Peyer's patch (tissue), 4 donors: ENCODE measurements around the gene COL7A1. TPM values are rescaled to one million over a fixed set of nuclear protein-coding genes. Genes with fewer than 3 reads are reported as not detected.

ENCODE experiments used
- DNase-seq, 3 donors: peaks; one replicate each; pipeline ENCODE4 v3.0.0-alpha.2; 2017 to 2019
- H3K27ac ChIP-seq, 4 donors: fragments of 200-600 bp; sonication (generic); one replicate each; pipeline ENCODE4 v1.5.1; 2016 to 2019
- H3K27me3 ChIP-seq, 2 donors: fragments of 200-600 bp; sonication (generic); one replicate each; pipeline ENCODE4 v1.5.1; 2019
- H3K36me3 ChIP-seq, 3 donors: fragments of 200-600 bp; sonication (generic); one replicate each; pipeline ENCODE4 v1.5.1; 2016 to 2019
- H3K4me1 ChIP-seq, 4 donors: fragments of 200-600 bp; sonication (generic); one replicate each; pipeline ENCODE4 v1.5.1; 2016 to 2019
- H3K4me3 ChIP-seq, 4 donors: fragments of 200-600 bp; sonication (generic); 1 replicate in 3 of 4; 2 replicates in 1 of 4; pipeline ENCODE4 v1.5.1; 2016 to 2019; ENCODE audit warnings: mild to moderate bottlenecking in 1 of 4
- H3K9me3 ChIP-seq, 4 donors: fragments of 200-600 bp; sonication (generic); one replicate each; pipeline ENCODE4 v1.5.1; 2016 to 2019; ENCODE audit warnings: mild to moderate bottlenecking in 1 of 4
- POLR2A ChIP-seq, 2 donors: fragments of 450-650 bp; IDR thresholded peaks; one replicate each; pipeline ENCODE4 v1.5.1; 2017; ENCODE audit warnings: antibody characterized with exemption in 2 of 2, mild to moderate bottlenecking in 2 of 2, moderate library complexity in 2 of 2
- total RNA-seq, 4 donors: library from RNA; depleted of rRNA; stranded (reverse); fragments of >200 nt; gene quantifications; one replicate each; pipeline ENCODE4 v1.1.0, GENCODE V29; 2016
- TF ChIP-seq, protein P1 (sequence below), 6 experiments: fragments of 450-650 bp in 4 of 6; fragments of 200-600 bp in 2 of 6; sonication (generic) in 1 of 6; IDR thresholded peaks; one replicate each; pipeline ENCODE4 v1.5.1; 2017 to 2019; ENCODE audit warnings: antibody characterized with exemption in 6 of 6, mild to moderate bottlenecking in 3 of 6, moderate library complexity in 1 of 6

The COL7A1 gene
- total RNA-seq, 4 donors from 2014 or later, result 7.5 to 101 (median 21.7) TPM

DNA sequence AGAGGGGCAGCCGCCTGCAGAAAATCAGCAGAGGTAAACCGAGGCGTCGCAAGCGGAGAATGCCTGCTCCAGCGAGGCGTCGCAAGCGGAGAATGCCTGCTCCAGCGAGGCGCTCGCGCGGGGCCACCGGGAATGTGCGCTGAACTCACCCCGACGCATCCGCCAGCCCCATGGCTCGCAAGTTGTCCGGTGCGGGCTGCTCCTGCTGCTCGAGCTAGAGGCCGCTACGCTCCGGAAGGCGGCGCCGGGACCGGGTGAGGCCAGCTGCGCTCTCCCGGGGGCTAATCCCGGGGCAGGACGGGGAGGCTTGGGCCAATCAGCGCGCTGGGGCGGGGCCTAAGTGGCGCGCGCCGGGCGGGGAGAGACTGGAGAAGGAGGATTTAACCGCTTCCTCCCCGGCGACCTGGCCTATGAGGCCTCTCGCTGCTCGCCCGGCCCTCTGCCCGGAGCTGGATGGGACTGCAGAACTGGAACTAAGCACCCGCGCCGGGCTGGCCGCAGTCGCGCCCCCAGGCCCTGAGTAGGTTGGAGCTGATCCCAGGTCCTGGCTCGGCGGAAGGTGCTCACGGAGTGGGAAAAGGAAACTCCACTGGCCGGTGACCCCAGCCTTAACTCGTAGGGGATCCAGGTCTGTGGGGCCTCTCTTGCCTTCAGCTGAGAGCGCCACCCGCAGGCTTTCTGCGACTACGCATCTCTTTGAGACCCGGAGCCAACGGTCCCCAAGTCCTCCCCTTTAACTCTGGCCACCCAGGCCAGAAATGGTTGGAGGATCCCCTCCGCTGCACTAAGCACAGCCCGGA, 40.3 kb upstream of the COL7A1 start, which contains the start of gene SLC26A6:
Gene SLC26A6 (minus strand): TSS at position 240 of the 800 bp plus-strand sequence. CDS start 68 bp downstream, at position 172.
- Histone ChIP-seq H3K9me3 (no peaks in the 10 kb centered on the region), H3K4me3 (peak within 1 kb of the TSS; percentile 76 to 90 (median 86)), H3K36me3 (peaks cover 0 to 25% (median 0%) of the 10 kb centered on the region in 3 donors), H3K4me1 (peaks cover 0 to 22% (median 4%) of the 10 kb centered on the region in 4 donors), H3K27me3 (no peaks in the 10 kb centered on the region), H3K27ac (peak within 1 kb of the TSS; percentile 67 to 84 (median 74))
- DNase-seq, result peak; percentile 94 to 99 (median 98)
- TF ChIP-seq, protein P1, sequence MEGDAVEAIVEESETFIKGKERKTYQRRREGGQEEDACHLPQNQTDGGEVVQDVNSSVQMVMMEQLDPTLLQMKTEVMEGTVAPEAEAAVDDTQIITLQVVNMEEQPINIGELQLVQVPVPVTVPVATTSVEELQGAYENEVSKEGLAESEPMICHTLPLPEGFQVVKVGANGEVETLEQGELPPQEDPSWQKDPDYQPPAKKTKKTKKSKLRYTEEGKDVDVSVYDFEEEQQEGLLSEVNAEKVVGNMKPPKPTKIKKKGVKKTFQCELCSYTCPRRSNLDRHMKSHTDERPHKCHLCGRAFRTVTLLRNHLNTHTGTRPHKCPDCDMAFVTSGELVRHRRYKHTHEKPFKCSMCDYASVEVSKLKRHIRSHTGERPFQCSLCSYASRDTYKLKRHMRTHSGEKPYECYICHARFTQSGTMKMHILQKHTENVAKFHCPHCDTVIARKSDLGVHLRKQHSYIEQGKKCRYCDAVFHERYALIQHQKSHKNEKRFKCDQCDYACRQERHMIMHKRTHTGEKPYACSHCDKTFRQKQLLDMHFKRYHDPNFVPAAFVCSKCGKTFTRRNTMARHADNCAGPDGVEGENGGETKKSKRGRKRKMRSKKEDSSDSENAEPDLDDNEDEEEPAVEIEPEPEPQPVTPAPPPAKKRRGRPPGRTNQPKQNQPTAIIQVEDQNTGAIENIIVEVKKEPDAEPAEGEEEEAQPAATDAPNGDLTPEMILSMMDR (IDR thresholded peaks at IDR 0.05), result peak in 4 of 6 experiments; percentile 31 to 76 (median 68)
- peak; percentile 63 to 66 for TF ChIP-seq POLR2A (IDR thresholded peaks at IDR 0.05)

DNA sequence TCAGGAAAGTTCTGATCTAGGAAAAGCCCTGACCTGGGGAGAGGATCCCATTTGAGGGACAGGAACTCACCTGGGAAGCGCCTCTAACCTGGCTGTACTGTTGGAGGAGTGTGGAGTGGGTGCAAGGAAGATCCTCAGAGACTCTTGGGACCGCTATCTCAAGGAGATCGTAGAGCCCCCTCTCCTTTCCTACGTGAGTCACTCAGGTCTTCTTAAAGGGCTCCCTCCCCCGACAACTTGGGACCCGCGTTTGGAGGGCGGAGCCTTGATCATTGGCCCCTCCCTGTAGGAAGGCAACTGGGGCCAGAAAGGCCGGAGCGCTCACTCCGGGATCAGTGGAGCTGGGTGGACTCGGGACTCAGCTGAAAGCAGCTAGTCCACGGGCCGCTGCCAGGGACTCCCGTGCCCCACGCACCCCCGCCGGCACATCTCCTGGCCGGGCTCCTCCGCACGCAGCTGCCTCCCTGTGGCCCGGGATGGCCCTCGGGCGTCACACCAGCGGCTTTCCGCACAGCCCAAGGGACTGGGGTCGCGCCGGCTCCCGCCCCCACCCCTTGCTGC, 39.6 kb upstream of the COL7A1 start:
- Histone ChIP-seq H3K36me3 (peaks cover 0 to 32% (median 0%) of the 10 kb centered on the region in 3 donors), H3K4me1 (peaks cover 0 to 22% (median 4%) of the 10 kb centered on the region in 4 donors), H3K9me3 (no peaks in the 10 kb centered on the region), H3K27ac (peak overlapping the region; percentile 67 to 84 (median 74)), H3K27me3 (no peaks in the 10 kb centered on the region), H3K4me3 (peak overlapping the region; percentile 76 to 90 (median 86))
- peak; percentile 31 to 77 (median 77) for DNase-seq
- TF ChIP-seq, protein P1 (IDR thresholded peaks at IDR 0.05), result no peak
- TF ChIP-seq POLR2A (IDR thresholded peaks at IDR 0.05), result no peak

DNA sequence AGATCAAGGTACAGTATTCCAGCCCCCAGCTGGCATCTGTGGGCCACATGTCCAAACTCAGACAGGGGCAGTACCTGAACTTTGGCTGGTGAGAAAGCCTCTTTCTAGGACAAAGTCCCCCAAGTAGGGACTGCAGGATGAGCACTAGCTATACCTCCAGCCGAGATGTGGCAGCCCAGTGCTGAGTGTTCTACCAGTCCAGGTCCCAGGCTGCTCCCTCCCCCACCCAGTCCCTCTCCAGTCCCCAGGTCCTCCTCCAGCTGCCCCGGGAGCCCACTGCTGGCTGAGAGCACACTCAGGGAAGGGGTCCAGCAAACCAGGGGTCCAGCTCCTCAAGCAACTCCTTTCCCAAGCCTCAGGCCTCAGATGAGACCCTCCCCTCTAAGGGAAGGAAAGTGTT, 38.6 kb upstream of the COL7A1 start:
- H3K27me3 ChIP-seq, result no peaks in the 10 kb centered on the region
- peak overlapping the region in 2 of 4 donors; percentile 76 to 83 for H3K4me3 ChIP-seq
- H3K27ac ChIP-seq, result no peak overlapping the region
- no peak for DNase-seq
- no peaks in the 10 kb centered on the region for H3K9me3 ChIP-seq
- peaks cover 0 to 22% (median 4%) of the 10 kb centered on the region in 4 donors for H3K4me1 ChIP-seq
- H3K36me3 ChIP-seq, result peaks cover 0 to 42% (median 0%) of the 10 kb centered on the region in 3 donors
- TF ChIP-seq POLR2A (IDR thresholded peaks at IDR 0.05), result no peak
- TF ChIP-seq, protein P1 (IDR thresholded peaks at IDR 0.05), result no peak

DNA sequence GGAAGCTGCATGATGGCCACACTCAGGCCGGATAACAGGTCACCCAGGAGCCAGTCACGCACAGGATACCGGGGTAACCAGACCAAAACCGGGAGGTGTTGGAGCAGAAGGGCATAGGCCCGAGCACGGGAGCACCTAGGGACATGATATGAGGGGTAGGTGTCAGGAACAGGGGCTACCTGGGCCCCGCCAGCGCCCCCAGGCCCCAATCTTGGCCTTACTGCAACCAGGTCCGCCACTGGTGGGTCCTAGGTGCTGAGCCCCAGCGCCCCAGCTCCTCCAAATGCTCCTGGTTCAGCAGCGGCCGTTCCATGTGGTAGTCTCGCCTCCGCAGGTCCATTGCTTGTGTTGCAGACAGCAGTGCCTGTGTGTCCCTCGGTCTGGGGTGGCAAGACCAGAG, 38.1 kb upstream of the COL7A1 start:
- Histone ChIP-seq H3K36me3 (peaks cover 0 to 47% (median 0%) of the 10 kb centered on the region in 3 donors), H3K4me3 (no peak overlapping the region), H3K4me1 (peaks cover 0 to 22% (median 4%) of the 10 kb centered on the region in 4 donors), H3K27ac (no peak overlapping the region), H3K27me3 (no peaks in the 10 kb centered on the region), H3K9me3 (no peaks in the 10 kb centered on the region)
- DNase-seq, result no peak
- TF ChIP-seq POLR2A (IDR thresholded peaks at IDR 0.05), result no peak
- TF ChIP-seq, protein P1 (IDR thresholded peaks at IDR 0.05), result no peak

DNA sequence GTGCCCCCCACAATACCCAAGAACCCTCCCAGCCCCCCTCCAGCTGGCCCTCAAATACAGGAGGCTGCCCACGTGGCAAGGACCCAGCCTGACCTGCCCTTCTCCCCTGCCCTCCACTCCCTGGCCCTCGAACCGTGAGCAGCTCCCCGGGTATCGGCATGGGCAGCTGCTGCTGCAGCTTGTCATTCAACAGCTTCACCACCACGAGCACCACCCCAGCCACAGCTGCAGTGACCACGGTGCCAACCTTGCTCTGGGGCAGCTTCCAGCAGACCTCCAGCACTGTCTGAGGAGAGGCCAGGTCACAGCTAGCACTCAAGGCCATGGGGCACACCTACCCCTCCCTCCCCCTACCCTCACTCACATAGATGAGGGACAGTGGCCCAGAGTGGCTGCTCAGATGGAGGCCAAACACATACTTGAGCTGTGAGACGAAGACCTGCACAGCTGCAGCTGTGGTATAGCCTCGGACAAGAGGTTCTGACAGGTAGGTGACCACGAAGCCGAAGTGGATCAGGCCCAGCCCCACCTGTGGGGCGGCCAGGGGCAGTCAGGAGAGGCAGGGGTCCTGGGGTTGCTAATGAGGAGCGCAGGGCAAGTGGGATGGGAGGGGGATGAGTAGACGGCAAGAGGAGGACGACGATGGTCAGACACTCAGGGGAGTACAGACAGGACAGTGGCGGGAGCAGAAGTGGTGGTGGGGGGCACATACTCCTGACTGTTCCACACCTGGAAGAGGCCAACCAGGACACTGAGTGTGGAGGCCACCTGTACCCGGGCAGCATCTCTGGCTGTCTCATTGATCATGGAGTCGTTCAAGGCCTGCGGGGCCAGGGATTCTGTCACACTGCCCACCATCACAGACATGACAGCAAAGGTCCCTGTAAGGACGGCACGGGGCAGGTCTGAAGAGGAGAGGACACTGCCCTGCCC, 36.7 kb upstream of the COL7A1 start:
- Histone ChIP-seq H3K27ac (no peak overlapping the region), H3K27me3 (no peaks in the 10 kb centered on the region), H3K4me3 (no peak overlapping the region), H3K4me1 (peaks cover 0 to 22% (median 4%) of the 10 kb centered on the region in 4 donors), H3K9me3 (no peaks in the 10 kb centered on the region), H3K36me3 (peaks cover 0 to 62% (median 0%) of the 10 kb centered on the region in 3 donors)
- DNase-seq, result no peak
- no peak for TF ChIP-seq POLR2A (IDR thresholded peaks at IDR 0.05)
- TF ChIP-seq, protein P1 (IDR thresholded peaks at IDR 0.05), result no peak
